Cardiac fibroblast (primary cell): ENCODE data around the gene CREB3L2.

Experiments used
- DNase-seq, 2 donors: peaks; one replicate each; pipeline versions ENCODE4 v3.0.0 to v3.0.0-alpha.2; 2010; ENCODE audit warnings: low read depth in 2 of 2
- H3K4me3 ChIP-seq, 2 donors: replicated peaks in 1 of 2; 1 replicate in 1 of 2; 2 replicates in 1 of 2; pipeline ENCODE4 v1.5.1; 2011; ENCODE audit warnings: low read depth in 2 of 2, low read length in 2 of 2, mild to moderate bottlenecking in 2 of 2, moderate library complexity in 1 of 2
- TF ChIP-seq, protein P1 (sequence below): IDR thresholded peaks from one replicate; pipeline ENCODE4 v1.5.1; 2011; ENCODE audit warnings: low read depth, mild to moderate bottlenecking, low read length, inconsistent platforms

The CREB3L2 gene

DNA sequence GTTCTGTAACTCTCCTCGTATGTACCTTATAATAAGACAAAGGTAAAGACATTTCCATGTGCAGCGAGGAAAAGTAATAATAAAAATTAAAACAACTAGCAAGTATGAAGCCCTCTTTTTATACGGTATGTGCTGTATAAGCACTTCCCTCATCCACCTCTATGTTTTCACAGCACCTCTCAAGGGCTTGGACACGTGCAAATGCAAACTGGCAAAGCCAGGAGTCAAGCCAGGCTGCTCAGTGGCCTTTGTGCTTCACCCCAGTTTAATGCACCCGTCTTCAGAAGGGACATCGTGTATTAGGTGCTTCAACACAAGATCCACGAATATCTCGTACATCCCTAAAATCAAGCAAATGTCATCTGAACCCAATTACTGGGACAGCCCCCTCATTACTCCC, 153.8 kb downstream of the CREB3L2 start:
- no peak for DNase-seq
- TF ChIP-seq, protein P1, sequence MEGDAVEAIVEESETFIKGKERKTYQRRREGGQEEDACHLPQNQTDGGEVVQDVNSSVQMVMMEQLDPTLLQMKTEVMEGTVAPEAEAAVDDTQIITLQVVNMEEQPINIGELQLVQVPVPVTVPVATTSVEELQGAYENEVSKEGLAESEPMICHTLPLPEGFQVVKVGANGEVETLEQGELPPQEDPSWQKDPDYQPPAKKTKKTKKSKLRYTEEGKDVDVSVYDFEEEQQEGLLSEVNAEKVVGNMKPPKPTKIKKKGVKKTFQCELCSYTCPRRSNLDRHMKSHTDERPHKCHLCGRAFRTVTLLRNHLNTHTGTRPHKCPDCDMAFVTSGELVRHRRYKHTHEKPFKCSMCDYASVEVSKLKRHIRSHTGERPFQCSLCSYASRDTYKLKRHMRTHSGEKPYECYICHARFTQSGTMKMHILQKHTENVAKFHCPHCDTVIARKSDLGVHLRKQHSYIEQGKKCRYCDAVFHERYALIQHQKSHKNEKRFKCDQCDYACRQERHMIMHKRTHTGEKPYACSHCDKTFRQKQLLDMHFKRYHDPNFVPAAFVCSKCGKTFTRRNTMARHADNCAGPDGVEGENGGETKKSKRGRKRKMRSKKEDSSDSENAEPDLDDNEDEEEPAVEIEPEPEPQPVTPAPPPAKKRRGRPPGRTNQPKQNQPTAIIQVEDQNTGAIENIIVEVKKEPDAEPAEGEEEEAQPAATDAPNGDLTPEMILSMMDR = no peak
- no peak overlapping the region for H3K4me3 ChIP-seq

DNA sequence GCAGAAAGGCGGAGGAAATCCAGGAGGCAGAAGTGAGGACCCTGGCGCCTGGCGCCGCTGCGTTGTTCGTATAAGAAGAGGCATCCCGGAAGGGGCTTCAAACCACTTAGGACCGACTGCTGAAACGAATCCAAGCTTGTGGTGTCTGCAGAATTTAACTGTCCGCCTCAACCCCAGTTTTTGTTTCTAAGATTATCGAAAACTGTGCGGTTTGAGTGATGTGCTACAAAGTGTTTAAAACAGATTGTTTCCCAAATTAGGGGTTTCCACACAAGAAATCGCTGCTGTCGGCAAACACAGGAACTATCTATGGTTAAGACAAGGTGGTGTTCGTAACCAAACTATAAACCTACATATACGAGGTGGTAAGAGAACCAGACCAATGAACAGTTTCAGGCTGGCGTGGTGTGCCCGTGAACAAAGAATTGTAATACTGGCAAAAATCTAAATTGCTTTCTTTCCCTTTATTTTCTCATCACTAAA, 154.3 kb downstream of the CREB3L2 start:
- TF ChIP-seq, protein P1 = no peak
- H3K4me3 ChIP-seq = peak overlapping the region; percentile 51 to 56
- DNase-seq = peak in 1 of 2 donors; percentile 28

DNA sequence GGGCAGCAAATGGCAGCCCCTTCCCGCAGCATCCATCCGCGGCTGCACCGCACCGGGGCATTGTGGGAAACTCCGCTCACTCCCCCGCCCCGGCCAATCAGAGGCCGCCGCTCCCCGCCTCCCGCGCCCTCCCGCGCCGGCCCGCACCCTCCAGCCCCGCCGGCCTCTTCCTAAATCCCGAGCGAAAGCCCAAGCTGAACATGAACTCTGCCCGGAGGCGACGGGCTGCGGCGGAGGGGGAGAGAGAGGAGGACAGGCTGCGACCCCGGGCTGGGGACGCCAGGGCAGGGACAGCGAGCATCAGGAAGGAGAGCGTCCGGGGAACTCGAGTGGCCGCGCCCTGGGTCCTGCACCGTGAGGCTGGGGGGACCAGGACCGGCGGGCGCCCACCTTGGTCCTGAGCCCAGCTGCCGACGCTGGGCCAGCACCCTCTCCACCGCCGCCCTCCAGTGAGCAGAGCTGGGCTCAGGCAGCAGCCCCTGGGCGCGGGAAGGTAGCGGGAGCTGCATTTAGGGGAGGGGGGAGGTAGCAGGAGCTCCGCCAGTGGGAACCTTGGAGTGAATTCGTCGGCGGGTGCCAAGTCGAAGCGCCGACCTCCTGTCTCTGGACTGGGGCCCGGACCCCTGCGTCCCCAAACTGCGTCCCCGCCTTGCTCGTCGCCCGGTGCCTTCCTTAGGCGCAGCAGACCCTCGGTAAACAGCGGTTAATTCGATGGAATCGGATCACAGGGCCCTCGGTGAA, 154.9 kb downstream of the CREB3L2 start, which contains the start of gene DGKI:
DGKI (minus strand) TSS at position 148 of the 741 bp plus-strand sequence.
- peak within 1 kb of the TSS; percentile 51 to 56 for H3K4me3 ChIP-seq
- TF ChIP-seq, protein P1 = no peak
- DNase-seq = peak in 1 of 2 donors; percentile 25

DNA sequence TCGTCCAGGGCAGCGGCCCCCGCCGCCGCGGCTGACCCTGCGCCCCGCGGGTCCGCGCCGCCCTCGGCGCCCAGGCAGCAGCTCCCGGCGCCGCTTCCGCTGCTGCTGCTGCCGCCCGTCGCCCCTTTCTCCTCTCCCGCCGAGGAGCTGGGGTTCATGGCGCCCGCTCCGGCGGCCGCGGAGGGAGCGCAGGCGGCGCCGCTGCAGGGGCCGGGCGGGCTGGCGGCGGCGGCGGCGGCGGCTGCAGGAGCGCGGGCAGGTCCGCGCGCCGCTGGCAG, 155.4 kb downstream of the CREB3L2 start:
- H3K4me3 ChIP-seq = peak overlapping the region; percentile 51 to 56
- TF ChIP-seq, protein P1 = no peak
- DNase-seq = no peak

DNA sequence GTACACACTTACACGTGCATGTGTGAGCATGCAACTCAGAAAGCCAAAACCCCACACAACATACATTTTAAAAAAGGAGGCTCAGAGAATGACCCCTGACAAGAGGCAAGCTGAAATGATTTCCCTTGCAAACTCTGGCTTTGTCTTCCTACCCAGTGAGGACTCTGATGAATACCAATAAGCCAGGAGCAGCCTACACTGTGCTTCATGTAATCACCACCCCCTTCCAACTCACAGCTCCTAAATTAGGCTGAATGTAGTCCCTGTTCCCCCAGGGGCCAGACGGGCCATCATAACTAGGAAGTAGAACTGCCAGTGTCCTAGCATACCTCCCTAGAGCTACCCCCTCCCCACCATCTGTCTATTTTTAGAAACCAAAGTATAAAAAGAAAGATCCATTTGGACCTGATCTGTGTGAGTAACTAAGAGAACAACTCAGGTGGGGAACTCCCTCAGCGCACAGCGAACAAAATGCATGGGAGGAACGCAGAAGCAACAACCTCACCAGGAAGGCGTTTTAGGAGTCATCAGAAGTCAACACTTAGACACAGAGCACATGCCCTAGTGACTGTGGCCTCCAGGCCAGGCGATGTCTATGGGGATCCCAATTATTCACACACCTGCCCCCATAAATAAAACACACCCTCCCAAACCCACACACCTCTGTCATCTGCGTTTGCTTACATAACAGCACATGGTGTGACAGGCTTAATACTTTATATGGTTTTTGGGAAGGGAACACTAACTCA, 157.0 kb downstream of the CREB3L2 start:
- DNase-seq = no peak
- H3K4me3 ChIP-seq = no peak overlapping the region
- TF ChIP-seq, protein P1 = no peak

DNA sequence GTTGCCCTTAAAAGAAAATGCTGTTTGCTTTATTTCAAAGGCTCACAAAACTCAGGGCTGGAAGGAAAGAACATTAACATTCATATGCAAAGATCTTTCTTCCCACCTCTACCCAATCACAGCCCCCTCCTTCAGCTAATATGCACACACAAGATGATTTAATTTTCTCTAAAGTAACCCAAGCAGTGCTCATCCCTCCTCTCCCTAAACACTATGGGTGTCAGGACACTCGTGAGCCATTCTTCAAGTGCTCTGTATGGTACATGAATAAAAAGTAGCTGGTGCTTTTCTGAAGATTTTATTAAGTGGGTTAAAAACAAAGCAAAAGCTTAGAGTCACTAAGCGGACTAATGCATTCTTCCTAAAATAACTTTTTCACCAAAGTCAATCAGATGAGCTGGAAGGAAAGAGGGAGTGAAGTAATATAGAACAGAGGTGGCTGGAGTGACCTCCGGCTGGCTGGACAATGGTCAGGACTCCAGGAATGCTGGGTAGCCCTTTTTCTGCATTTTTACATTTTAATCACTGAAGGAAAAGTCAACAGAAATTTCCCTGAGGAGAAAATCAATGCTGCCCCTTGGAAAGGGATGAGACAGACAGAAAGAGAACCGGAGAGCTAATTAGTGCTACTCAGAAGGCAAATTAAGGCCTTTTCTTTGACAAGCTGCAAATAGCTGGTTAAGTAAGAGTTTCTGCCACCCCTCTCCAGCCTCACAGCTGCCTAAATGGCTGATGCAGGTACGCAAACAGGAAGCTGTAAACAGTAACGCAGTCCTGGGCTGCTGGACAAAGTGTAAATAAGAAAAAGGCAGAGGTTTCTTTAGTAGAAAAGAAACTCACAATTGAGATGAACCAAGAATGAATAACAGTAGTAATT, 161.7 kb downstream of the CREB3L2 start:
- TF ChIP-seq, protein P1 = no peak
- DNase-seq = no peak
- no peak overlapping the region for H3K4me3 ChIP-seq
